Lung (tissue), 12 donors: ENCODE measurements around the gene RNF157. TPM values are rescaled to one million over a fixed set of nuclear protein-coding genes. Genes with fewer than 3 reads are reported as not detected.

Experiments used
- ATAC-seq: fragments of 200-7000 bp; cut with Tn5 transposase; one replicate; pipeline ENCODE4 v1.9.1; 2020; ENCODE audit warnings: moderate number of reproducible peaks; ENCODE audit not compliant: insufficient read depth, low FRiP score
- DNase-seq, 3 donors: peaks; one replicate each; pipeline ENCODE4 v3.0.0-alpha.2; 2013 to 2017
- H3K27ac ChIP-seq, 2 donors: one replicate each; pipeline ENCODE4 v1.5.1; 2013; ENCODE audit warnings: mild to moderate bottlenecking in 2 of 2, moderate library complexity in 2 of 2, control low read depth in 1 of 2, inconsistent platforms in 1 of 2, low read depth in 1 of 2, low read length in 1 of 2
- H3K27me3 ChIP-seq, 3 donors: one replicate each; pipeline ENCODE4 v1.5.1; 2013; ENCODE audit warnings: low read length in 2 of 3; ENCODE audit not compliant: control insufficient read depth in 3 of 3, insufficient read depth in 3 of 3
- H3K36me3 ChIP-seq, 4 donors: one replicate each; pipeline ENCODE4 v1.5.1; 2013; ENCODE audit warnings: low read length in 4 of 4, mild to moderate bottlenecking in 1 of 4, moderate library complexity in 1 of 4; ENCODE audit not compliant: control insufficient read depth in 4 of 4, insufficient read depth in 4 of 4
- H3K4me1 ChIP-seq, 5 donors: one replicate each; pipeline ENCODE4 v1.5.1; 2013; ENCODE audit warnings: low read length in 5 of 5, mild to moderate bottlenecking in 2 of 5, moderate library complexity in 1 of 5; ENCODE audit not compliant: control insufficient read depth in 5 of 5, insufficient read depth in 5 of 5
- H3K4me3 ChIP-seq: one replicate; pipeline ENCODE4 v1.5.1; 2013; ENCODE audit warnings: mild to moderate bottlenecking, control low read depth, moderate library complexity
- H3K9ac ChIP-seq, 2 donors: one replicate each; pipeline ENCODE4 v1.5.1; 2013; ENCODE audit warnings: low read length in 2 of 2, control low read depth in 1 of 2; ENCODE audit not compliant: insufficient read depth in 1 of 2
- H3K9me3 ChIP-seq, 4 donors: one replicate each; pipeline ENCODE4 v1.5.1; 2013; ENCODE audit warnings: low read length in 3 of 4, mild to moderate bottlenecking in 1 of 4, moderate library complexity in 1 of 4; ENCODE audit not compliant: control insufficient read depth in 4 of 4, insufficient read depth in 3 of 4
- WGBS, 2 donors: extraction: QIAGEN DNeasy Blood & Tissue Kit; methylation state at CpG; one replicate each; pipeline ENCODE4 v1.1.7; 2013; 5-methylcytosine and 5-hydroxymethylcytosine counted together
- polyA plus RNA-seq, 2 donors: library from polyadenylated mRNA; stranded (reverse); fragments of 200-250 nt; gene quantifications; one replicate each; pipeline ENCODE4 v1.2.1, GENCODE V29; 2013
- total RNA-seq, 2 donors: library from RNA; depleted of rRNA in 1 of 2; stranded (reverse); fragments of >200 nt in 1 of 2; gene quantifications; one replicate each; pipeline ENCODE4 v1.2.1, GENCODE V29; 2014 to 2021
- TF ChIP-seq, protein P1 (sequence below): IDR thresholded peaks from 2 replicates; pipeline ENCODE4 v1.5.1; 2012; ENCODE audit warnings: mild to moderate bottlenecking; ENCODE audit errors: control extremely low read depth, extremely low read depth
- donor health status: control.
- donor health status: control.
- donor health status: Bipolar disorder and iron deficiency.
- donor health status: healthy.
- donor health status: DM: yes; HTN: yes; CAD: no.

The RNF157 gene
- total and polyA plus RNA-seq, 4 donors, result 0.88 to 2.5 (median 1.8) TPM

- no peak for DNase-seq
These were observed 115.5 kb downstream of the RNF157 start for GRCh38 chr17:76124582-76125390.

DNA sequence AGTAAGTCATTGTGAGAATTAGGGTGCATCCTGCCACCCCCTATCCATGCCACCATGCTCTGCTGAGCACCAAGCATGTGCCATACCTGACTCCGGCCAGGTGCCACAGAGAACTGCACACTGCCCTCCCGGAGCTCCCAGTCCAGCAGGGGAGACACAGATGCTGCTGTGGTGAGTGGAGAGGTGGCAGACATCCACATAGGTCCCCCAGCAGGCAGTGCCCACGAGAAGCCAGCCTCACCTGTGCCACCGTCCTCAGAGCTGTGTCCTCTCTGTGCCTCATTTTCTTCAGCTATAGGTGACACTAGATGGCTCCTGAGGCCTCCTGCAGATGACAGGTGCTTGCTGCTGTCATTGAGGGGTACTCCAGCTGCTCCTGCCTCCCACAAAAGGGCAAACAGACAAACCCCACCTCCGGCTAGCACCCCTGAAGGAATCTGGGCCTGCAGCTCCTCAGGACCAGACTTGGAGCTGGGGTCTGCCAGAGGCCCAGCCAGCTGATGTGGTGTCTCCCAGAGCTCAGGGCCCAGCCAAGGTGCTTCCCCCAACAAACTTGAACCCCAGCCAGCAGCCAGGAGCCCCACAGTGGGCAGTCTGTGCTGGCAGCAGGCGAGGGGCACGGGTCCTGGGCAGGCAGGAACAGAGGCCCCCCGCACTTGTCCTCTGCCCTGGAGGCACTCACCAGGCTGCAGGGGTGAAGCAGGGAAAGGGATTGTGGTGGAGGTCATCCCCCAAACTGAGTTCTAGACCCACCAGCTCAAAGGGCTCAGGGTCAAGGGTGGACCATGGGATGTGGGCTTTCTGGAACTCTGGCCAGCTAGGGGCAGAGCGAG lies 116.3 kb downstream of the RNF157 start:
- H3K9me3 ChIP-seq, result no peaks in the 10 kb centered on the region
- TF ChIP-seq, protein P1, sequence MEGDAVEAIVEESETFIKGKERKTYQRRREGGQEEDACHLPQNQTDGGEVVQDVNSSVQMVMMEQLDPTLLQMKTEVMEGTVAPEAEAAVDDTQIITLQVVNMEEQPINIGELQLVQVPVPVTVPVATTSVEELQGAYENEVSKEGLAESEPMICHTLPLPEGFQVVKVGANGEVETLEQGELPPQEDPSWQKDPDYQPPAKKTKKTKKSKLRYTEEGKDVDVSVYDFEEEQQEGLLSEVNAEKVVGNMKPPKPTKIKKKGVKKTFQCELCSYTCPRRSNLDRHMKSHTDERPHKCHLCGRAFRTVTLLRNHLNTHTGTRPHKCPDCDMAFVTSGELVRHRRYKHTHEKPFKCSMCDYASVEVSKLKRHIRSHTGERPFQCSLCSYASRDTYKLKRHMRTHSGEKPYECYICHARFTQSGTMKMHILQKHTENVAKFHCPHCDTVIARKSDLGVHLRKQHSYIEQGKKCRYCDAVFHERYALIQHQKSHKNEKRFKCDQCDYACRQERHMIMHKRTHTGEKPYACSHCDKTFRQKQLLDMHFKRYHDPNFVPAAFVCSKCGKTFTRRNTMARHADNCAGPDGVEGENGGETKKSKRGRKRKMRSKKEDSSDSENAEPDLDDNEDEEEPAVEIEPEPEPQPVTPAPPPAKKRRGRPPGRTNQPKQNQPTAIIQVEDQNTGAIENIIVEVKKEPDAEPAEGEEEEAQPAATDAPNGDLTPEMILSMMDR, result no peak
- no peak for ATAC-seq
- H3K4me1 ChIP-seq, result peaks cover 0 to 9% (median 3%) of the 10 kb centered on the region in 5 donors
- H3K27ac ChIP-seq, result no peak overlapping the region
- H3K27me3 ChIP-seq, result no peaks in the 10 kb centered on the region
- H3K4me3 ChIP-seq, result no peak overlapping the region
- WGBS, 2 donors, result 65 to 91% methylated on average over 9 of the region's 9 CpGs
- H3K36me3 ChIP-seq, result no peaks in the 10 kb centered on the region
- H3K9ac ChIP-seq, result no peak overlapping the region
- DNase-seq, result no peak

More at GRCh38 chr17:76124582-76125390, 115.5 kb downstream of the RNF157 start:
- Histone ChIP-seq H3K4me3 (no peak overlapping the region), H3K27me3 (no peaks in the 10 kb centered on the region), H3K9ac (no peak overlapping the region), H3K36me3 (no peaks in the 10 kb centered on the region), H3K9me3 (no peaks in the 10 kb centered on the region), H3K4me1 (peaks cover 0 to 9% (median 3%) of the 10 kb centered on the region in 5 donors), H3K27ac (no peak overlapping the region)
- WGBS, 2 donors, result 84 to 95% methylated on average over 21 to 22 of the region's 22 CpGs
- TF ChIP-seq, protein P1, result no peak
- no peak for ATAC-seq

GRCh38 chr17:76123191-76123499 lies 117.1 kb downstream of the RNF157 start:
- H3K36me3 ChIP-seq, result no peaks in the 10 kb centered on the region
- no peak overlapping the region for H3K9ac ChIP-seq
- no peaks in the 10 kb centered on the region for H3K9me3 ChIP-seq
- peaks cover 0 to 9% (median 3%) of the 10 kb centered on the region in 5 donors for H3K4me1 ChIP-seq
- DNase-seq, result no peak
- H3K27me3 ChIP-seq, result no peaks in the 10 kb centered on the region
- no peak overlapping the region for H3K27ac ChIP-seq
- 66 to 71% methylated on average over 5 of the region's 5 CpGs for WGBS, 2 donors
- TF ChIP-seq, protein P1, result no peak
- no peak overlapping the region for H3K4me3 ChIP-seq
- ATAC-seq, result no peak
